CD8-positive, alpha-beta memory T cell (primary cell): Measurements from ENCODE around the gene NTN3. TPM values are rescaled to one million over a fixed set of nuclear protein-coding genes. Genes with fewer than 3 reads are reported as not detected.

Source experiments
- CTCF ChIA-PET: fragments of 350-600 bp; sonication (Branson Sonifier 250); formaldehyde crosslinking; loops from one replicate; lab custom pipeline; 2021; ENCODE audit warnings: antibody characterized with exemption; lab: Charles Lee
- POLR2A ChIA-PET: fragments of 350-600 bp; sonication (Branson Sonifier 250); formaldehyde crosslinking; loops from one replicate; lab custom pipeline; 2021; ENCODE audit warnings: antibody characterized with exemption; lab: Charles Lee
- DNase-seq, 5 donors: peaks; one replicate each; pipeline versions ENCODE4 v3.0.0 to v3.0.0-alpha.2; 2020 to 2022; ENCODE audit warnings: mixed read lengths in 1 of 5
- H3K27ac ChIP-seq: one replicate; pipeline ENCODE4 v1.7.0; 2013; ENCODE audit warnings: low read depth, mild to moderate bottlenecking, low read length, moderate library complexity
- H3K27me3 ChIP-seq: 2 replicates; pipeline ENCODE4 v1.7.0; 2013; ENCODE audit warnings: low read length, mild to moderate bottlenecking; ENCODE audit not compliant: insufficient read depth, poor library complexity, severe bottlenecking
- H3K36me3 ChIP-seq: 2 replicates; pipeline ENCODE4 v1.7.0; 2013; ENCODE audit warnings: mild to moderate bottlenecking, low read length, moderate library complexity; ENCODE audit not compliant: insufficient read depth
- H3K4me1 ChIP-seq: 2 replicates; pipeline ENCODE4 v1.7.0; 2013; ENCODE audit warnings: mild to moderate bottlenecking, low read length, moderate library complexity; ENCODE audit not compliant: insufficient read depth
- H3K4me3 ChIP-seq: 2 replicates; pipeline ENCODE4 v1.7.0; 2013; ENCODE audit warnings: mild to moderate bottlenecking, low read length
- H3K9me3 ChIP-seq: 2 replicates; pipeline ENCODE4 v1.7.0; 2013; ENCODE audit warnings: mild to moderate bottlenecking, low read length
- H3K27ac Mint-ChIP-seq, 8 donors: one replicate each; pipeline ENCODE4 v1.8.0; 2020 to 2021; ENCODE audit warnings: mixed read lengths in 8 of 8, mild to moderate bottlenecking in 6 of 8, inconsistent platforms in 3 of 8, moderate library complexity in 3 of 8
- H3K27me3 Mint-ChIP-seq, 2 donors: one replicate each; pipeline ENCODE4 v1.8.0; 2020 to 2021; ENCODE audit warnings: mixed read lengths in 2 of 2, mild to moderate bottlenecking in 1 of 2, moderate library complexity in 1 of 2
- H3K36me3 Mint-ChIP-seq, 3 donors: one replicate each; pipeline ENCODE4 v1.8.0; 2020 to 2021; ENCODE audit warnings: mixed read lengths in 3 of 3, inconsistent platforms in 1 of 3, mild to moderate bottlenecking in 1 of 3
- H3K4me1 Mint-ChIP-seq, 3 donors: one replicate each; pipeline ENCODE4 v1.8.0; 2020 to 2021; ENCODE audit warnings: mixed read lengths in 3 of 3, inconsistent platforms in 1 of 3, mild to moderate bottlenecking in 1 of 3
- H3K4me3 Mint-ChIP-seq, 7 donors: one replicate each; pipeline ENCODE4 v1.8.0; 2020 to 2021; ENCODE audit warnings: mixed read lengths in 7 of 7, mild to moderate bottlenecking in 6 of 7, moderate library complexity in 4 of 7, inconsistent platforms in 2 of 7
- H3K9me3 Mint-ChIP-seq, 5 donors: one replicate each; pipeline ENCODE4 v1.8.0; 2020 to 2022; ENCODE audit warnings: mixed read lengths in 5 of 5, mild to moderate bottlenecking in 3 of 5, moderate library complexity in 2 of 5, inconsistent platforms in 1 of 5
- polyA plus RNA-seq: library from polyadenylated mRNA; unstranded; fragments of 300-500 nt; fragmentation: Illumina TruSeq; gene quantifications from one replicate; pipeline ENCODE4 v1.2.3, GENCODE V29; 2021
- total RNA-seq, 2 experiments: library from RNA; stranded (reverse); gene quantifications; one replicate each; pipeline ENCODE4 v1.2.3, GENCODE V29; 2021

Gene NTN3
- total and polyA plus RNA-seq, 3 experiments from 2014 or later, result not detected

DNA sequence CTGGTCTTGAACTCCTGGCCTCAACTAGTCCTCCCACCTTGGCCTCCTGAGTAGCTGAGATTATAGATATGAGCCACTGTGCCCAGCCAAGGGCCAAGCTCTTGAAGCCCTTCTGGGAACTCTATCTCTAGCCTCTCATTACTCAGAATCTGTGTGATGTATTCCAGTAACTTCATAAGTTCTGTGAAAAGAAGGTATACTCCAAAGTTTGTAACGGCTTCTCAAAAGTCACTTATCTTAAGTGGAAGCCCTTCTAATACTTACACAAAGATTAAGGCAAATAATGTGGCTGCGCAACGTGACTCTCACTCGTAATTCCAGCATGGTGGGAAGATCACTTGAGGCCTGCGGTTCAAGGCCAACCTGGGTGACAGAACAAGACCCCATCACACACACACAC, 23.5 kb downstream of the NTN3 start:
- Mint-ChIP-seq H3K27me3 (no peaks in the 10 kb centered on the region), H3K4me3 (no peak overlapping the region), H3K4me1 (no peaks in the 10 kb centered on the region), H3K36me3 (peaks cover 0 to 23% (median 2%) of the 10 kb centered on the region in 3 donors), H3K9me3 (no peaks in the 10 kb centered on the region), H3K27ac (no peak overlapping the region)
- CTCF ChIA-PET, result interaction anchor here (0.9 kb wide), 1 partner anchor 154 kb away, joined by 3 read pairs; the partner anchor contains the start of gene ABCA3
- DNase-seq, result no peak
- Histone ChIP-seq H3K4me1 (no peaks in the 10 kb centered on the region), H3K27ac (no peak overlapping the region), H3K36me3 (no peaks in the 10 kb centered on the region), H3K4me3 (no peak overlapping the region), H3K9me3 (no peaks in the 10 kb centered on the region), H3K27me3 (no peaks in the 10 kb centered on the region)
- POLR2A ChIA-PET, result no interaction called here

DNA sequence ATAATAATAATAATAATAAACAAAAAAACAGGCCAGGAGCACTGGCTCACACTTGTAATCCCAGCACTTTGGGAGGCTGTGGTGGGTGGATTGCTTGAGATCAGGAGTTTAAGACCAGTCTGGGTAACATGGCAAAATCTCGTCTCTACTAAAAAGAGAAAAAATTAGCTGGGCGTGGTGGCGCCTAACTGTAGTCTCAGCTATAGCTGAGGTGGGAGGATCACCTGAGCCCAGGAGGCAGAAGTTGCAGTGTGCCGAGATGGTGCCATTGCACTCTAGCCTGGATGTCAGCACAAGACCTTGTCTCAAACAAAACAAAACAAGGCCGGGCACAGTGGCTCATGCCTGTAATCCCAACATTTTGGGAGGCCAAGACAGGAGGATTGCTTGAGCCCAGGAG, 23.9 kb downstream of the NTN3 start:
- Mint-ChIP-seq H3K36me3 (peaks cover 0 to 23% (median 2%) of the 10 kb centered on the region in 3 donors), H3K4me1 (no peaks in the 10 kb centered on the region), H3K9me3 (no peaks in the 10 kb centered on the region), H3K4me3 (no peak overlapping the region), H3K27me3 (no peaks in the 10 kb centered on the region), H3K27ac (no peak overlapping the region)
- Histone ChIP-seq H3K4me3 (no peak overlapping the region), H3K9me3 (no peaks in the 10 kb centered on the region), H3K4me1 (no peaks in the 10 kb centered on the region), H3K27ac (no peak overlapping the region), H3K27me3 (no peaks in the 10 kb centered on the region), H3K36me3 (no peaks in the 10 kb centered on the region)
- POLR2A ChIA-PET, result no interaction called here
- CTCF ChIA-PET, result no interaction called here
- no peak for DNase-seq

DNA sequence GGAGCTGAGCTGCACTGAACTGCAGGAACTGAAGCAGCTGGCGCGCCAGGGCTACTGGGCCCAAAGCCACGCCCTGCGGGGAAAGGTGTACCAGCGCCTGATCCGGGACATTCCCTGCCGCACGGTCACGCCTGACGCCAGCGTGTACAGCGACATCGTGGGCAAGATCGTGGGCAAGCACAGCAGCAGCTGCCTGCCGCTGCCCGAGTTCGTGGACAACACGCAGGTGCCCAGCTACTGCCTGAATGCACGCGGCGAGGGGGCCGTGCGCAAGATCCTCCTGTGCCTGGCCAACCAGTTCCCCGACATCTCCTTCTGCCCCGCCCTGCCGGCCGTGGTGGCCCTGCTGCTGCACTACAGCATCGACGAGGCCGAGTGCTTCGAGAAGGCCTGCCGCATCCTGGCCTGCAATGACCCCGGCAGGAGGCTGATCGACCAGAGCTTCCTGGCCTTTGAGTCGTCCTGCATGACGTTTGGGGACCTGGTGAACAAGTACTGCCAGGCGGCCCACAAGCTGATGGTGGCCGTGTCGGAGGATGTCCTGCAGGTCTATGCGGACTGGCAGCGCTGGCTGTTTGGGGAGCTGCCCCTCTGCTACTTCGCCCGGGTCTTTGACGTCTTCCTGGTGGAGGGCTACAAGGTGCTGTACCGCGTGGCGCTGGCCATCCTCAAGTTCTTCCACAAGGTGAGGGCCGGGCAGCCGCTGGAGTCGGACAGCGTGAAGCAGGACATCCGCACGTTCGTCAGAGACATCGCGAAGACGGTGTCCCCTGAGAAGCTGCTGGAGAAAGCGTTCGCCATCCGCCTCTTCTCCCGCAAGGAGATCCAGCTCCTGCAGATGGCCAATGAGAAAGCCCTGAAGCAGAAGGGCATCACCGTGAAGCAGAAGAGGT, 25.4 kb downstream of the NTN3 start:
- H3K4me1 Mint-ChIP-seq, result no peaks in the 10 kb centered on the region
- POLR2A ChIA-PET, result no interaction called here
- no peaks in the 10 kb centered on the region for H3K27me3 ChIP-seq
- peaks cover 6% of the 10 kb centered on the region for H3K4me1 ChIP-seq
- H3K9me3 Mint-ChIP-seq, result no peaks in the 10 kb centered on the region
- peaks cover 0 to 23% (median 2%) of the 10 kb centered on the region in 3 donors for H3K36me3 Mint-ChIP-seq
- no peak for DNase-seq
- no peaks in the 10 kb centered on the region for H3K36me3 ChIP-seq
- H3K27ac ChIP-seq, result peak overlapping the region; percentile 33
- H3K27ac Mint-ChIP-seq, result no peak overlapping the region
- H3K4me3 Mint-ChIP-seq, result no peak overlapping the region
- no peak overlapping the region for H3K4me3 ChIP-seq
- H3K27me3 Mint-ChIP-seq, result no peaks in the 10 kb centered on the region
- H3K9me3 ChIP-seq, result no peaks in the 10 kb centered on the region
- CTCF ChIA-PET, result no interaction called here

DNA sequence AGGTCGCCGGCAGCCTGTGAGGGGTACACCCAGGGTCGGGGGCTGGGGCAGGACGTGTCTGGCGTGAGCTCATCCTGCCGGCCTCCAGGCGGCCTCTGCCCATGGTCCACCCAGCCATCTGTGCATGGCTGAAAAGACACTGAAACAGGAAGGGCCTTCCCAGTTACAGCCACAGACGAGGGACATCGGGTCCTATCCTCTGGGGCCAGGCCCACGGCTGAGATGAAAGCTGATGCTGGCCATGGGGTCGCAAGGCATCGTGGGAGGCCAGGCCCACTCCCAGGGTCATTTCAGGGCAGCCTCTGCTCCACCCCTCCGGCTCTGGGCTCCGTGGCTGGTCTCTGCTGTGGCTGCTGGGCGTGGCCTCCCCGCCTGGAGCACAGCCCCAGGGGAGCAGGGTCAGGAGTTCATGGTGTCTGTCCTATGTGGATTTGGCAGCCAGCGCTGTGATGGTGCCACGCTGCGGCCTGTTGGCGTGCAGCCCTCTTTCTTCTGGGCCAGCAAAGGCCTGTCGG, 26.1 kb downstream of the NTN3 start:
- Mint-ChIP-seq H3K9me3 (no peaks in the 10 kb centered on the region), H3K4me3 (no peak overlapping the region), H3K4me1 (no peaks in the 10 kb centered on the region), H3K27ac (peak overlapping the region in 2 of 8 donors; percentile 10 to 80), H3K27me3 (no peaks in the 10 kb centered on the region), H3K36me3 (peaks cover 0 to 23% (median 2%) of the 10 kb centered on the region in 3 donors)
- Histone ChIP-seq H3K9me3 (no peaks in the 10 kb centered on the region), H3K27me3 (no peaks in the 10 kb centered on the region), H3K27ac (peak overlapping the region; percentile 33), H3K36me3 (no peaks in the 10 kb centered on the region), H3K4me1 (peaks cover 8% of the 10 kb centered on the region), H3K4me3 (no peak overlapping the region)
- CTCF ChIA-PET, result interaction anchor here (2.1 kb wide), 1 partner anchor 302 kb away, joined by 5 read pairs; no protein-coding TSS in a partner anchor
- no peak for DNase-seq
- POLR2A ChIA-PET, result no interaction called here

DNA sequence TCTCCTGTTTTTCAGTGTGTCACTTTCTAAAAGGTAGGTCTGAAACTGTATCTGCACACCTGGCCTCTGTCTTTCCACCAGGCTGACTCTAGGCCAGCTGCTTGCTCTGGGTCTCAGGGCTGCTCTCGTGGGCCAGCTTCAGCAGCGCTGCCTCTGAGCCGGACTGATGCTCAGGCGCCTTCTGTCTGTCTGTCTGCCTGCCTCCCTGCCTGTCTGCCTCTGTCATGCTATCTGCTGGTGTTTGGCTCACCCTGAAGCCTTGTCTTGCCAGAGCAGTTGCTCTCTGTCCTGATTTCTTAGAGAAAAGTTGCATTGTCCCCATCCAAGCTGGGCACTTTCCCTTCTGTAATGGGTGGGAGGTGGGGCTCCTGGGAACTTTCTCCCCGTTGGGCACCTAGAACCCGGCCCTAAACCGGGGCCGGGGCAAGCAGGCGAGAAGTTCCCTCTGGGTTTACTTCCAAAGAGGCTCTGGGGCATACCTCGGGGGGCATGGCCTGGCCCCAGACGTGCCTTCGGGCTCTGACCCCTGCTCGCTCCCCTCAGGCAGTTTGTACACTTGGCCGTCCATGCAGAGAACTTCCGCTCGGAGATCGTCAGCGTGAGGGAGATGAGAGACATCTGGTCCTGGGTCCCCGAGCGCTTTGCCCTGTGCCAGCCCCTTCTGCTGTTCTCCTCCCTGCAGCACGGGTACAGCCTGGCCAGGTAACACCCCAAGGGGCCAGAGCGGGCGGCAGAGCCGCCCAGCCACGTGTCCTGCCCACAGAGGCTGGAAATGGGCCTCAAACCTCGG, 26.8 kb downstream of the NTN3 start:
- CTCF ChIA-PET, result interaction anchor here (2.1 kb wide), 1 partner anchor 303 kb away, joined by 5 read pairs; no protein-coding TSS in a partner anchor
- H3K36me3 ChIP-seq, result no peaks in the 10 kb centered on the region

DNA sequence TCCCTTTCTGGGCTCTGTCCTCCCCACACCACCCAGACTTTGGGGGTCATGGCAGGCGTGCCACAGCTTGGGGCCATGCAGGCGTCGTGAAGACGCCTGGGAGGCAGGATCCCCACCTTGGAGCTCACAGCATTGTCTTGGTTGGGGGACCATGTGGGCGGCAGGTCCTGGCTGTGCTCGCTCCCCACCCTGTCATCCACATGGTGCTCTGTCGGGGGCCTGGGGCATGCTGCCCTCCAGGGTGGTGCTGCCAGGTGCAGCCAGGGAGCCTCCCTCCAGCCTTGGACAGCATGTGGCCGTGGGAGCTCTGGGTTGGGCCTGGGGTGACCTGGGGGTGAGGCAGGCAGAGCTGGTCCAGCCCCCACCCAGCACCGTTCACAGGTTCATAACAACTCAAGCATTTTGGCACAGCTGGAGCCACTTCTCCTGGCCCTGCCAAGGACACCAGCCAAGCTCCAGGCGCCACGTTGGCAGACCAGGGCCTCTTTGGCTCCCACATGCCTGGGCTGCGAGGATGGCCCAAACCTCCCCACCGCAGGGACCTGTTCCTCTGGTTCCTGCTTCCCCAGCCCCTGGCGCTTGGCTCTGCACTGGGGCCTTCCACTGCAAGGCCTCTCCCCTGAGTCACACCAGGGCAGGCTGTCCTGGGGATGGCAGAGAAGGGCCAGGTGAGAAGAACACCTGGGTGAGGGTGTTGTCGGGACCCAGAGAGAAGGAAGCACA, 27.6 kb downstream of the NTN3 start:
- CTCF ChIA-PET, result interaction anchor here (2.1 kb wide), 1 partner anchor 304 kb away, joined by 5 read pairs; no protein-coding TSS in a partner anchor
- H3K36me3 Mint-ChIP-seq, result peaks cover 0 to 23% (median 0%) of the 10 kb centered on the region in 3 donors
- H3K36me3 ChIP-seq, result no peaks in the 10 kb centered on the region
- no peaks in the 10 kb centered on the region for H3K27me3 ChIP-seq
- H3K27ac Mint-ChIP-seq, result no peak overlapping the region
- no peak for DNase-seq
- H3K4me1 Mint-ChIP-seq, result no peaks in the 10 kb centered on the region
- H3K27ac ChIP-seq, result no peak overlapping the region
- H3K27me3 Mint-ChIP-seq, result no peaks in the 10 kb centered on the region
- H3K4me1 ChIP-seq, result peaks cover 8% of the 10 kb centered on the region
- POLR2A ChIA-PET, result no interaction called here
- H3K4me3 Mint-ChIP-seq, result no peak overlapping the region
- no peaks in the 10 kb centered on the region for H3K9me3 Mint-ChIP-seq
- H3K4me3 ChIP-seq, result no peak overlapping the region
- no peaks in the 10 kb centered on the region for H3K9me3 ChIP-seq

More for the DNA sequence above, 26.8 kb downstream of the NTN3 start:
- Mint-ChIP-seq H3K36me3 (peaks cover 0 to 23% (median 0%) of the 10 kb centered on the region in 3 donors), H3K4me1 (no peaks in the 10 kb centered on the region), H3K27ac (peak overlapping the region in 2 of 8 donors; percentile 10 to 80), H3K9me3 (no peaks in the 10 kb centered on the region), H3K4me3 (no peak overlapping the region), H3K27me3 (no peaks in the 10 kb centered on the region)
- POLR2A ChIA-PET, result no interaction called here
- no peak overlapping the region for H3K4me3 ChIP-seq
- DNase-seq, result no peak
- peak overlapping the region; percentile 33 for H3K27ac ChIP-seq
- H3K27me3 ChIP-seq, result no peaks in the 10 kb centered on the region
- H3K4me1 ChIP-seq, result peaks cover 8% of the 10 kb centered on the region
- no peaks in the 10 kb centered on the region for H3K9me3 ChIP-seq

DNA sequence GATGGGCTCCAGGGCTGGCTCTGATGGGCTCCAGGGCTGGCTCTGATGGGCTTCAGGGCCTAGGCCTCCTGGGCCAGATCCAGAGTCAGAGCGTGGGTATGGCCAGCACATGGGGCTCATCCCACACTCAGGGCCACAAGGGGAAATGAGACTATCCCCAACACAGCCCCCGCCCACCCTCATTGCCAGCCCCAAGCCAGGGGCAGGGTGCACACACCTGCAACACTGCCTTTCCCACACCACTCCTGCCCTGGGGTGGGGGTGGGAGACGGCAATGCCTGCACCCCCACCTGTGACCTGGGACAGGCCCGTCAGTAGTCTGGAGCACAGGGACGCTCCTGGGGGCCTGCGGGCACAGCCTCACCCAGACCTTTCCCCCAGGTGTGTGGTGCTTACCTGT, 28.4 kb downstream of the NTN3 start:
- no peak for DNase-seq
- H3K27ac ChIP-seq, result no peak overlapping the region
- no peaks in the 10 kb centered on the region for H3K9me3 ChIP-seq
- H3K4me3 Mint-ChIP-seq, result no peak overlapping the region
- peaks cover 8% of the 10 kb centered on the region for H3K4me1 ChIP-seq
- H3K27me3 ChIP-seq, result no peaks in the 10 kb centered on the region
- no peak overlapping the region for H3K27ac Mint-ChIP-seq
- H3K36me3 Mint-ChIP-seq, result peaks cover 0 to 23% (median 0%) of the 10 kb centered on the region in 3 donors
- ChIA-PET CTCF (interaction anchor here (2.1 to 2.8 kb wide), 2 partner anchors 305 kb away, joined by 5 to 28 read pairs; no protein-coding TSS in a partner anchor), POLR2A (no interaction called here)
- H3K4me1 Mint-ChIP-seq, result no peaks in the 10 kb centered on the region
- H3K36me3 ChIP-seq, result no peaks in the 10 kb centered on the region
- no peaks in the 10 kb centered on the region for H3K27me3 Mint-ChIP-seq
- H3K4me3 ChIP-seq, result no peak overlapping the region
- no peaks in the 10 kb centered on the region for H3K9me3 Mint-ChIP-seq
